HL-60/S4 (cell line): Measurements from ENCODE around the gene COL26A1.
"Not testable (repeated sequence)": the region's sequence is repeated elsewhere in the genome, so short reads cannot be mapped to it uniquely, and the experiment has no call there.

Source experiments
- in situ Hi-C: fragments of 300-500 bp; cut with MboI; formaldehyde crosslinking; loops from 2 replicates; pipeline ENCODE4 v1.14.3; 2022; ENCODE audit warnings: low sequenced_read_pairs

Gene COL26A1

GRCh38 chr7:101547022-101547915, 184.6 kb downstream of the COL26A1 start:
- in situ Hi-C loops, result loop anchor here (10.0 kb wide), 1 partner anchor 838 kb away; no protein-coding TSS in a partner anchor

DNA sequence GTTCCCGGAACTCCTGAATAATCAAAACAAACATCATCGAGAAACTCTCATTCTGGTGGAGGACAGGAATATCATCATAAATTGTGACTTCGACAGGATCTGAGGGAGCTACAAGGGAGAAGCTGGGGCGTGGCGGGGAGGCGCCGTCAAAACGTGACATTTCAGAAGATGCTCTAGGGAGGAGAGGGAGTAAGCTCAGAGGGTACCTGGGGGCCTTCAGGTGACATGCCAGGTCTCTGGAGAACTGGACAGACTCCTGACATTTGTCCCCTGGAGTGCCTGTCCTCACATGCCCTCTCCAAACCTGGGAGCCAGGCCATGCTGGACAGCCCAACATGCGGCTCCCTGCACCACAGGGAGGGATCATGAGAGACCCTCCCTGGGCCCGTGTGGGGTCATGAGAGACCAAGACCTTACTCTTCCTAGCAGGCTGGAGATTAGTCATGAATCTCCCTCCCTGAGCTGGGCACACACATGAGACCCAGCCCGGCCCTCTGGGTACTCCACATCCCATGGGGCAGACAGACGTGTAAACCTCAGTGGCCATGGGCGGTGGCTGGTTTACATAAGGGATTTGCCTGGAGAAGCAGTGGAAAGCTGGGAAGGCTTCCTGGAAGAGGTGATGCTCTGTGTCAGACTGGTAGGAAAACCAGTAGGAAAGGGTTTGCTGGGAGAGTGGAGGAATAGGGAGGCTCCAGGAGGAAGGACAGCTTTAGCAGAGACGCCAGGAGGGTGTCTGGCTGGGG, 185.4 kb downstream of the COL26A1 start:
- in situ Hi-C loops, result loop anchor here (10.0 kb wide), 1 partner anchor 837 kb away; no protein-coding TSS in a partner anchor

GRCh38 chr7:101549734-101550133, 187.1 kb downstream of the COL26A1 start:
- in situ Hi-C loops, result loop anchor here (10.0 kb wide), 1 partner anchor 835 kb away; no protein-coding TSS in a partner anchor

DNA sequence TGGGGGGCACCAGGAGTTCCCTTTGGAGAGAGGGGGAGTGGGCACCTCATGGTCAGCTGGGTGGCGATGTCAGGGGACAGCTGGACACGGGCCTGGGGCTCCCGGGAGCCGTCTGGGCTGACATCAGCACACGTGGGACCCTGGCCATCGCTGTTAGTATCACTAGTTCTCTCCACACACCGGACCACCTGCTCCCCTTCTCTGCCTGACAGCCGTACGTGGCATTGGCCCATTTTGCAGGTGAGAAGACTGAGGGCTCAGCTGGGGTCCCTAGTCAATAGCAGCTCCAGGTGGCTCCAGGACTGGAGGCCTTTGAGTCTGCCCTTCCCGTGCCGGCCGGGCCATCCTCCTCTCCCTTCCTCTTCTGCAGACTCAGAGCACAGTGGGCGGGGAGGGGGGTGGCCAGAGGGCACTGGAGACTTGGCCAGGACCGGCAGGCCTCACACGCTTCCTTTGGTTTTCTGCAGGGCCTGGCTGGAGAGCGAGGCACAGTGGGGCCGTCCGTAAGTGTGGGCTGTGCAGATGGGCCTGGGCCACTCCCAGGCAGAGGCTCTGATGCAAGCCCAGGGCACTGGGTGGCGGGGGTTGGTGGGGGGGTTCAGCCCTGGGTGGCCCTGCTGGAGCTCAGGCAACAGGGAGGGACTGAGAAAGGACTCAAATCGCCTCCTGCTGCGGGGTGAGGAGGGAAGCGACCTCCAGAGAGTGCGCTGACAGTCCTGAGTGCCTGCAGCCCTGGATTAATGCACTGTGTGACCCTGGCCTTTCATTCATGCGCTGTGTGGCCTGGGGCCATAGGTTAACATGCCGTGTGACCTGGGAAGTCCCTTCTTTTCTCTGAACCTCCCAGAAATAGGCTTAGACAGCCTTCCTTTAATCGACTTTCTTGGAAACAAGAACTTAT, 188.2 kb downstream of the COL26A1 start:
- in situ Hi-C loops, result no loop called here

DNA sequence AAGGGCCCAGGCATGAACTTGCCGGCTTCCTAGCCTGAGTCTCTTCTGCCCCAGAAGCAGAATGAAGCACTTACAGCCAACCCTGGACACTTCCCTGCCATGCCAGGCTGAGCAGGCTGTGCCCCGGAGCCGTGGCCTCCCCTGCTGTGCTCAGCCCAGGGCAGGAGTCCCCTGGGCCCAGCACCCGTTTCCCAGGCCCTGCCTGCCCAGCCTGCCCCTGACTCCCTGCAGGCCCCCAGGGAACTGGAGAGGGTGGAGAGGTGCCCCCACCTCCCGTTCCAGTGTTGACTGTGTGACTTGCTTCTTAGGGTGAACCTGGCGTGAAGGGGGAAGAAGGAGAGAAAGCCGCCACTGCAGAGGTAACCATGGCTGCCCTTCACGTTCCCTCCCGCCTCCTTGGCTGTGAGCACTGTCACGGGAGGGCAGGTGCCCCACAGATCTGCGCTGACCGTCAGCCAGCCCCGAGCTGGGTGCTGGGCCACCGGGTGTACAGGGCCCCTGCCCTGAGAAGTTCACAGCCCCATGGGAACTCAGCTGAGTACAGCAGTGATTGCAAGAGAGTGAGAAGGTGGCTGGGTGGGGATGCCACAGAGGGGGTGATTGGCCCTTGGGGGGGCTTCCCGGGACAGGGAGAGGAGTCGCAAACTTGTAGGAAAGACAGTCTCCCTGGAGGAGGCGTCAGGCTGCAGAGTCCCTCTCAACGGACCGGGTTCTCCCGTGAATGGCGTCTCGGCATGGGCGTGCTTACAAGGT, 190.5 kb downstream of the COL26A1 start:
- in situ Hi-C loops, result no loop called here

DNA sequence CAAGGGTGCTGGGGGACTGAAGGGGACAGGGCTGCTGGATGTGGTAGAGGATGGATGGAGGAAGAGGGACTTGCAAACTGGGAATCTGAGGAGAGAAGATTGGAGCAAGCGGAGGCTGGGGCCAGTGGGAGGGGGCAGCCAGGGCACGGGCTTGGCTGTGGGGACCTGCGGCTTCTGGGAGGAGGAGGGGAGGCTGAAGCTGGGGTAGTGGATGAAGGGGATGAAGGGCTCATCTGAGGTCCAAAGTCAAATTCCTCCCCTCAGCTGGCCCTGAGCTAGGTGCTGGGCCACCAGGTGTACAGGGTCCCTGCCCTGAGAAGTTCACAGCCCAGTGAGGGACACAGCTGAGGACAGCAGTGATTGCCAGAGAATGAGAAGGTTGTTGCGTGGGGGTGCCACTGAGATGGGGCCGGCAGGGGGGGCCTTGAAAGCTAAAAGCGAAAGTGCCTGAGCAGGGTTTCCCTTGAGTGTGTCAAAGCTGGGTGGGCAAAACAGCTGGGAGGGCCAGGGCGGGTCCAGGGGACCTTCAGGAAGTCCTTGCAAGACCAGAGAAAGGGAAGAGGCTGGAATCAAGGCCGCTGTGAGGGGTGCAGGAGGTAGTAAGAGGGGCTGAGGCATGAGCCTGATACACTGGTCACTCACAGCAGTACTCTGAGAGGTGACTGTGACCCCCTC, 191.2 kb downstream of the COL26A1 start:
- in situ Hi-C loops, result no loop called here

DNA sequence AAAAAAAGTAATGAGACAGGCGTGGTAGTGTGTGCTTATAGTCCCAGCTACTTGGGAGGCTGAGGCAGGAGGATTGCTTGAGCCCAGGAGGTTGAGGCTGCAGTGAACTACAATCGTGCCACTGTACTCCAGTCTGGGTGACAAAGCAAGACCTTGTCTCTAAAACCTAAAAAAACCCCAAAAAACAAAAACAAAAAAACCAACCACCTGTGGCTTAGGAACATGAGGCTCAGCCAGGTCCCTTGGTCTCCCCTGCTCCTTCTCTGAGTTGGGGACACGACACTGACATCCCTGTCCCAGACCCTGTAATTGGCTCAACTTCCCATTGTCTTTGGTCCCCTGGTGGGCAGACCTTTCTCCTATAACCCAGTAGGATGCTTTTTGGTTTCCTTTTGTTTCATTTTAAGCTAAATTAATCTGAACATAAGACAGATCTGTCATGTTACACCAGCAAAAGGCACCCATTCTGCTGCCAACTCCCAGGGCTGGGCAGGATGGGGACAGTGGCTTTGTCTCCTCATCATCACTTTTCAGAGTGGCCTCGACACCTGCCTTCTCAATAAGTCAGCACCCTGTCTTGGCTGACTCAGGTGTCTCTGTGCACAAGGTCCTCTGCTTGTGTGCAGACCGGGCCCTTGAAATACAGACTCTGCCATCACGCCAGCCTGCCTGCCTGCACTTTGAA, 192.1 kb downstream of the COL26A1 start:
- in situ Hi-C loops, result no loop called here

- in situ Hi-C loops, result no loop called here
Observed at GRCh38 chr7:101555269-101555920, 192.7 kb downstream of the COL26A1 start.

- in situ Hi-C loops, result no loop called here
Observed at GRCh38 chr7:101555921-101556275, 193.2 kb downstream of the COL26A1 start.

DNA sequence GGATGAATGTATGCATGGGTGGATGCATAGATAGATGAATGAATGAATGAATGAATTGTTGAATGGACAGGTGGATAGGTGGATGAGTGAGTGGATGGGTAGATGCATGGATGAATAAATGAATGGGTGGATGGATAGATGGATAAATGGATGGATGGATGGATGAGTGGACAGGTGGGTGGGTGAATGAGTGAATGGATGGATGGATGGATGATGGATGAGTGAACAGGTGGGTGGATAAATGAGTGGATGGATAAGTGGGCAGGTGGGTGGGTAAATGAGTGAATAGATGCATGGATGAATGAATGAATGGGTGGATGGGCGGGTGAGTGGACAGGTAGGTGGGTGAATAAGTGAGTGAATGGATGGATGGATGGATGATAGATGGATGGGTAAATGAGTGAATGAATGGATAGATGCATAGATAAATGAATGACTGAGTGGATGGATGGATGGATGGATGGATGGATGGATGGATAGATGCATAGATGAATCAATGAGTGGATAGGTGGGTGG, 193.8 kb downstream of the COL26A1 start:
- in situ Hi-C loops, result no loop called here

DNA sequence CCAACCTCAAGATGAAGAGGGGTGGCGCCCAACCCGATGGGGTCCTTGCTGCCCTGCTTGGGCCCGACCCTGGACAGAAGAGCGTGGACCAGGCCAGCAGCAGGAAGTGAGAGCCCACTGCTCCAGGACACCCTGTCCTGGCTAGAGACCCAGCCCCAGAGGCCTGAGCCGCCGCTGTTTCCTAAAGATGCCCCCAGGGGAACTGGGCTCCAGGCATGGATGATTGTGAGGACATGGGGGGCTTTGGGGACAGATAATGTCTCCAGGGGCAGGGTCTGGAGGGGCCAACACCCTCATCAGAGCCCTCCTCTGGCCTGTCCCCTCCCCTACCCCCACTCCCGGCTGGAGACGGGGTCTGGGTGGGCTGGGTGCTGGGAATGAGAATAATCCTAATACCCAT, 194.7 kb downstream of the COL26A1 start:
- in situ Hi-C loops, result no loop called here

- in situ Hi-C loops, result no loop called here
Observed at GRCh38 chr7:101557978-101558741, 195.5 kb downstream of the COL26A1 start.

GRCh38 chr7:101558742-101559325, 196.2 kb downstream of the COL26A1 start:
- in situ Hi-C loops, result no loop called here

GRCh38 chr7:101559586-101559985, 196.9 kb downstream of the COL26A1 start:
- in situ Hi-C loops, result no loop called here

DNA sequence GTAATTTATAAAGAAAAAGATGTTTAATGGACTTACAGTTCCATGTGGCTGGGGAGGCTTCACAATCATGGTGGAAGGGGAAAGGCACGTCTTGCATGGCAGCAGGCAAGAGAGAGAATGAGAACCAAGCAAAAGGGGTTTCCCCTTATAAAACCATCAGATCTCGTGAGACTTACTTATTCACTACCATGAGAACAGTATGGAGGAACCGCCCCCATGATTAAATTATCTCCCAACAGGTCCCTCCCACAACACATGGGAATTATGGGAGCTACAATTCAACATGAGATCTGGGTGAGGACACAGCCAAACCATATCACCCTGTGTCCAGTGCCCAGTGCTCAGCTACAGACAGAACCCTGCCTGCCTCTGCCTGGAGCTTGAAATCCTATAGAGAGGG, 197.3 kb downstream of the COL26A1 start:
- in situ Hi-C loops, result not testable (repeated sequence)

- in situ Hi-C loops, result no loop called here
Observed at GRCh38 chr7:101560856-101561255, 198.2 kb downstream of the COL26A1 start.

- in situ Hi-C loops, result not testable (repeated sequence)
Observed at GRCh38 chr7:101561293-101561692, 198.6 kb downstream of the COL26A1 start.
